K562 (cell line): ENCODE data around the gene SLA2. TPM values are rescaled to one million over a fixed set of nuclear protein-coding genes. Genes with fewer than 3 reads are reported as not detected.

Experiments used
- ATAC-seq: fragments of 200-7000 bp; cut with Tn5 transposase; 3 replicates; pipeline ENCODE4 v1.9.1; 2020; ENCODE audit warnings: moderate library complexity
- BruUV-seq: library from RNA; stranded (reverse); fragments of 400-500 nt; replicated peaks from 2 replicates; lab custom pipeline; 2021; lab: Mats Ljungman, UMichigan
- CTCF ChIA-PET: fragments of 300-600 bp; formaldehyde crosslinking; extraction: SDS; loops from one replicate; lab custom pipeline; 2021; ENCODE audit warnings: low intra/inter-chr PET ratio; lab: Yijun Ruan, JAX
- POLR2A ChIA-PET: fragments of 300-600, 350-650 bp; sonication (Branson Sonifier 250); formaldehyde crosslinking; extraction: SDS; loops from one replicate; lab custom pipeline; 2021; ENCODE audit warnings: antibody characterized with exemption, inconsistent platforms; lab: Yijun Ruan, JAX
- DNase-seq, 4 experiments: peaks; one replicate each; pipeline versions ENCODE4 v3.0.0 to v3.0.0-alpha.2; 2011 to 2018; ENCODE audit warnings: low spot score in 3 of 4, mixed read lengths in 3 of 4; ENCODE audit errors: extremely low read depth in 1 of 4
- FAIRE-seq: peaks from 2 replicates; lab custom pipeline; 2011; peaks lifted over from hg19 to GRCh38; lab: Jason Lieb, UNC
- H2AFZ ChIP-seq: 2 replicates; pipeline ENCODE4 v1.6.0; 2011; ENCODE audit warnings: low read depth, low read length, control low read depth, inconsistent platforms
- H3K27ac ChIP-seq: fragments of 200-600 bp; 3 replicates; pipeline ENCODE4 v1.8.0; 2011; ENCODE audit warnings: low read depth, mild to moderate bottlenecking, control low read depth, inconsistent platforms, low read length, moderate library complexity, mixed read lengths; ENCODE audit errors: extremely low read depth
- H3K27me3 ChIP-seq, 2 experiments: fragments of 300-600 bp in 1 of 2; 2 replicates in 1 of 2; 3 replicates in 1 of 2; pipeline versions ENCODE4 v1.6.0 to v1.8.0; 2011; ENCODE audit warnings: inconsistent platforms in 2 of 2, low read length in 2 of 2, mild to moderate bottlenecking in 1 of 2, mixed read lengths in 1 of 2, moderate library complexity in 1 of 2; ENCODE audit not compliant: control insufficient read depth in 2 of 2, insufficient read depth in 2 of 2
- H3K36me3 ChIP-seq: fragments of 300-600 bp; 3 replicates; pipeline ENCODE4 v1.8.0; 2011; ENCODE audit warnings: mild to moderate bottlenecking, low read length, inconsistent platforms; ENCODE audit not compliant: control insufficient read depth, insufficient read depth
- H3K4me1 ChIP-seq, 2 experiments: fragments of 200-600 bp in 1 of 2; replicated peaks in 1 of 2; 2 replicates in 1 of 2; 3 replicates in 1 of 2; pipeline versions ENCODE4 v1.5.1 to v1.8.0; 2011; ENCODE audit warnings: inconsistent platforms in 2 of 2, low read length in 2 of 2, mild to moderate bottlenecking in 1 of 2, mixed read lengths in 1 of 2, moderate library complexity in 1 of 2; ENCODE audit not compliant: control insufficient read depth in 2 of 2, insufficient read depth in 2 of 2
- H3K4me2 ChIP-seq: 2 replicates; pipeline ENCODE4 v1.6.1; 2011; ENCODE audit warnings: low read length, control low read depth, inconsistent platforms, mixed read lengths; ENCODE audit not compliant: insufficient read depth
- H3K4me3 ChIP-seq: fragments of 200-600 bp; sonication (generic), shearing (Covaris generic); 2 replicates; pipeline ENCODE4 v1.5.1; 2016; ENCODE audit warnings: control low read depth, inconsistent platforms
- H3K79me2 ChIP-seq: fragments of 200-600 bp; 3 replicates; pipeline ENCODE4 v1.8.0; 2011; ENCODE audit warnings: low read length, inconsistent platforms; ENCODE audit not compliant: control insufficient read depth, insufficient read depth
- H3K9ac ChIP-seq, 2 experiments: 2 replicates each; pipeline versions ENCODE4 v1.6.0 to v1.6.1; 2011; ENCODE audit warnings: low read depth in 2 of 2, low read length in 2 of 2, control low read depth in 1 of 2, inconsistent platforms in 1 of 2, mild to moderate bottlenecking in 1 of 2, mixed read lengths in 1 of 2; ENCODE audit not compliant: insufficient read depth in 1 of 2
- H3K9me1 ChIP-seq: one replicate; pipeline ENCODE4 v1.6.0; 2011; ENCODE audit warnings: inconsistent platforms, mild to moderate bottlenecking, low read length, moderate library complexity; ENCODE audit not compliant: control insufficient read depth, insufficient read depth
- H3K9me3 ChIP-seq: replicated peaks from 2 replicates; pipeline ENCODE4 v1.5.1; 2011; ENCODE audit warnings: low read depth, low read length, inconsistent platforms; ENCODE audit not compliant: control insufficient read depth, insufficient read depth
- H4K20me1 ChIP-seq: replicated peaks from 2 replicates; pipeline ENCODE4 v1.6.1; 2011; ENCODE audit warnings: low read length, inconsistent platforms, mixed read lengths; ENCODE audit not compliant: control insufficient read depth, insufficient read depth
- ARID2 ChIP-seq: fragments of 450-650 bp; IDR thresholded peaks from 2 replicates; pipeline ENCODE4 v1.6.1; 2017; ENCODE audit warnings: antibody characterized with exemption, mild to moderate bottlenecking
- ATF2 ChIP-seq: sonication (generic); formaldehyde crosslinking; IDR thresholded peaks from 2 replicates; pipeline ENCODE4 v1.8.1; 2022; ENCODE audit warnings: missing genetic modification reagents
- CREM ChIP-seq: IDR thresholded peaks from 2 replicates; pipeline ENCODE4 v1.6.1; 2014; ENCODE audit warnings: antibody characterized with exemption, low read depth
- ELK1 ChIP-seq: sonication (generic); formaldehyde crosslinking; IDR thresholded peaks from 2 replicates; pipeline ENCODE4 v1.8.1; 2022; ENCODE audit warnings: missing genetic modification reagents
- ETV5 ChIP-seq: sonication (generic); formaldehyde crosslinking; IDR thresholded peaks from 2 replicates; pipeline ENCODE4 v1.4.0; 2020; ENCODE audit warnings: low read depth, mild to moderate bottlenecking, missing genetic modification reagents
- KAT8 ChIP-seq: fragments of 450-650 bp; IDR thresholded peaks from 2 replicates; pipeline ENCODE4 v1.6.1; 2016; ENCODE audit warnings: low read depth, mild to moderate bottlenecking
- MGA ChIP-seq: fragments of 450-650 bp; IDR thresholded peaks from 2 replicates; pipeline ENCODE4 v1.6.1; 2016; ENCODE audit warnings: mild to moderate bottlenecking, moderate library complexity
- RBM39 ChIP-seq: fragments of 200-400 bp; formaldehyde crosslinking; optimal IDR thresholded peaks from 2 replicates; pipeline ENCODE3; 2018; ENCODE audit warnings: low read depth, low read length
- ZNF436 ChIP-seq: fragments of 250-450, 450-650 bp; sonication (Bioruptor Pico); formaldehyde crosslinking; IDR thresholded peaks from 2 replicates; pipeline ENCODE4 v1.7.0; 2020; ENCODE audit warnings: mild to moderate bottlenecking
- ZSCAN32 ChIP-seq: fragments of 450-650 bp; formaldehyde crosslinking; IDR thresholded peaks from 2 replicates; pipeline ENCODE4 v1.4.0; 2020; ENCODE audit warnings: mild to moderate bottlenecking, moderate library complexity
- WGBS: fragments of 100-300 bp; shearing (Covaris generic); methylation state at CpG from one replicate; pipeline ENCODE4 v1.1.6; 2016; ENCODE audit warnings: low coverage, mixed read lengths; ENCODE audit not compliant: insufficient coverage; ENCODE audit errors: missing lambda C conversion rate; 5-methylcytosine and 5-hydroxymethylcytosine counted together
- in situ Hi-C: fragments of 300-500 bp; cut with MboI; formaldehyde crosslinking; loops from 4 replicates; pipeline ENCODE4 v1.15.0; 2018; ENCODE audit warnings: inconsistent platforms, mixed read lengths
- intact Hi-C: fragments of 100-400 bp; cut with micrococcal nuclease; formaldehyde crosslinking; loops from 2 replicates; pipeline ENCODE4 v1.14.2; 2022
- polyA plus RNA-seq, 8 experiments: library from polyadenylated mRNA; depleted of rRNA in 4 of 8; stranded (reverse) in 5 of 8; unstranded in 3 of 8; fragments of >200 nt; fragmentation: Nextera tagmentation in 2 of 8; fragmentation: Illumina TruSeq in 1 of 8; extraction: Ambion mirVana in 2 of 8; extraction: Trizol in 1 of 8; gene quantifications; 2 replicates each; pipeline versions ENCODE4 v1.2.1 to v1.2.3, GENCODE V29; 2011 to 2014; ENCODE audit warnings: inconsistent platforms in 1 of 8, missing spikeins in 1 of 8
- total RNA-seq, 7 experiments: library from RNA; depleted of rRNA in 6 of 7; stranded (reverse); fragments of >200 nt in 6 of 7; fragmentation: Illumina TruSeq in 2 of 7; extraction: Trizol in 2 of 7; gene quantifications; 2 replicates each; pipeline versions ENCODE4 v1.2.1 to v1.2.3, GENCODE V29; 2011 to 2021; ENCODE audit warnings: low replicate concordance in 1 of 7

SLA2 gene
- total and polyA plus RNA-seq, 9 of the 15 experiments (the other 6 are each of a cell fraction or from before 2014, with no cell fraction given) = 0.07 TPM; not detected in 7

GRCh38 chr20:36628076-36628475, 17.9 kb downstream of the SLA2 start:
- FAIRE-seq = no peak
- Histone ChIP-seq H3K27me3 (no peaks in the 10 kb centered on the region; a peak in 1 of 5 replicates), H3K4me2 (no peak overlapping the region), H3K79me2 (no peaks in the 10 kb centered on the region), H3K4me3 (no peak overlapping the region), H4K20me1 (no peaks in the 10 kb centered on the region), H2AFZ (no peak overlapping the region), H3K4me1 (peaks cover 3 to 4% of the 10 kb centered on the region in 2 experiments; a peak in 2 of 5 replicates), H3K9me3 (no peaks in the 10 kb centered on the region), H3K9ac (no peak overlapping the region), H3K36me3 (no peaks in the 10 kb centered on the region), H3K27ac (no peak overlapping the region), H3K9me1 (no peaks in the 10 kb centered on the region)
- no TSS peak for BruUV-seq
- ChIA-PET POLR2A (interaction anchor here (2.2 kb wide), 1 partner anchor 14 kb away, joined by 12 read pairs; no protein-coding TSS in a partner anchor), CTCF (no interaction called here)
- in situ Hi-C loops = no loop called here
- 72% methylated on average over 7 of the region's 7 CpGs for WGBS
- intact Hi-C loops = no loop called here
- no peak for ATAC-seq
- no peak for DNase-seq
- TF ChIP-seq MGA = no peak
- TF ChIP-seq RBM39 = no peak
- TF ChIP-seq ZNF436 = no peak
- no peak for TF ChIP-seq KAT8
- TF ChIP-seq ATF2 (CRISPR knock-in tag) = no peak
- TF ChIP-seq ARID2 = no peak
- TF ChIP-seq CREM = peak; percentile 24; the same call in 1 of the 2 replicates
- TF ChIP-seq ELK1 (CRISPR knock-in tag) = no peak
- TF ChIP-seq ZSCAN32 (CRISPR knock-in tag) = no peak
- no peak for TF ChIP-seq ETV5 (CRISPR knock-in tag)
